RWPE1 (cell line): ENCODE data around the gene VEZT.

Experiments used
- CTCF ChIA-PET: fragments of 350-600 bp; sonication (Branson Sonifier 250); formaldehyde crosslinking; extraction: SDS; loops from one replicate; lab custom pipeline; 2021; lab: Yijun Ruan, JAX
- POLR2A ChIA-PET: fragments of 400-600 bp; formaldehyde crosslinking; extraction: SDS; loops from one replicate; lab custom pipeline; 2020; ENCODE audit warnings: antibody characterized with exemption; ENCODE audit not compliant: low non-redundant PET; lab: Yijun Ruan, JAX
- DNase-seq: peaks from one replicate; pipeline ENCODE4 v3.0.0; 2012; ENCODE audit warnings: low spot score
- H3K27ac ChIP-seq: fragments of 450-650 bp; 2 replicates; pipeline ENCODE4 v1.5.1; 2017
- CTCF ChIP-seq: fragments of 450-650 bp; conservative IDR thresholded peaks from 2 replicates; pipeline ENCODE4 v1.5.1; 2017; ENCODE audit warnings: low read depth, mild to moderate bottlenecking

Gene VEZT

DNA sequence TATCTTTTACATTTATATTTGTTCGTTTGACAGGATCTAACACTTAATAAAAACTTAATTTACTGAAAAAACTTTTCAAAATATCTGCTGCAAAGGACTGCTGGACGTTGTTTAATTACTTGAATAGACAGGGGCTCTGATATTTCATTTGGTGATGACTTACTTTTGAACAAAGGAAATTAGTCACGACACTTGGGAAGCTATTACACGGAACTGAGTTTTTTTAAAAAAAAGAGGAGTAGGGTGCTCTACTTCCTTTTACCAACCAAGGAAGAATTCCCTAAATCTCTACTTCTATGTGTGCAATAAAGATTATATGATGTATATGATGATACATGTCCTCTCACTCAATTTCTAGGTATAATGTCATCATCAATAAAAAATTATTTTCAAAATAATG, 5.0 kb upstream of the VEZT start:
- no peak overlapping the region for H3K27ac ChIP-seq
- TF ChIP-seq CTCF = no peak
- ChIA-PET CTCF (no interaction called here), POLR2A (no interaction called here)
- peak; percentile 30 for DNase-seq

DNA sequence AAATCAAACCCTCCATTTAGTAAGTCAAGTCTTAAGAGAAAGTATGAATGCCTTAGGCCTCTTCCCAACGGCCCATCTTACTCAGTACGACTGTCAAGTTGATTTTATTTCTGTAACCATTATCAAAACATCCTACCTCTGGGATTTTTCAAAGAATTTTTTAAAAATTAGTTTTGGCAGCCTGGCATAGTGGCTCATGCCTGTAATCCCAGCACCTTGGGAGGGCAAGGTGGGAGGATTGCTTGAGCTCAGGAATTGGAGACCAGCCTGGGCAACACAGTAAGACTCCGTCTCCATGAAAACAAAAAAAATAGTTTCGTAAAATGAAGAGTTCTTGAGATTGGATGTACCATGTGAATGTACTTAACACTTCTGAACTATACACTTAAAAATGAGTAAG, 4.5 kb upstream of the VEZT start:
- CTCF ChIA-PET = no interaction called here
- H3K27ac ChIP-seq = no peak overlapping the region
- no peak for DNase-seq
- TF ChIP-seq CTCF = no peak
- POLR2A ChIA-PET = no interaction called here

DNA sequence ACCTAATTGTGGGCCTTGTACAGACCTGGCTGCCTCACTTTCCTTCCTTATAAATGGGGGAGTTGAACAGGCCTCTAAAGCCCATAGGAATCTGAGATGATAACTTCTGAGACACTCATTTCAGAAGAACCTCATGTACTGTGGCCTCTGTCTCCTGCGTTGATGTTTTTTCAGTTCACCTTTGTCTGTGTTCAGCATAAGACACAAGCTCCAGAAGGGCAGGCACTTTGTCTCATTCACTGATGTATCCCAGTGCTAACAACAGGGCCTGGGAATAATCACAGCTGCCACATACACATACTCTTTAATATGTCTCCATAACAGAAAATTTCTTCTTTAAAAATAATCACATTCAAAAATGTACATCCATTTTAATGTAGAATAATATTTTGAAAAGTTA, 3.7 kb upstream of the VEZT start:
- no peak overlapping the region for H3K27ac ChIP-seq
- CTCF ChIA-PET = no interaction called here
- TF ChIP-seq CTCF = no peak
- POLR2A ChIA-PET = no interaction called here
- DNase-seq = no peak

GRCh38 chr12:95214466-95214865, 3.1 kb upstream of the VEZT start:
- no peak for TF ChIP-seq CTCF
- peak overlapping the region; percentile 83 for H3K27ac ChIP-seq
- POLR2A ChIA-PET = no interaction called here
- DNase-seq = peak; percentile 17
- CTCF ChIA-PET = interaction anchor here (0.5 kb wide), 1 partner anchor 85 kb away, joined by 3 read pairs; no protein-coding TSS in a partner anchor

DNA sequence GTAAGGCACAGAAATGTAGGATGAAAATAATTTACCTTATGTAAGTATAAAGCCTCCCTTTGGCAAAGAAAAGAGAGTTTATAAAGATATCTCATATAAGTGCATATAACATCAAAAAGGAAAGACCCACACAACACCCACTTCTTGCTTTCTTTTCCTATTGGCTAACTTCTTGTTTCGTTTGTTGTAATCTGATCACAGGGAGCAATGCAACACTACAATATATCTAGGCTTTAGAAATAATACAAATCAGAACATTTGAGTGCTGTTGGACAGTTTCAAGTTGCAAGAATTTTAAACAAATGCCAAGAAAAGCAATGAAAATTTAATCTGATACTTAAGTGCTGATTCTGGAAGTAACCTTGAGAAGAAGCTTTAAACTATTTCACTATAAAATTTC, 1.7 kb upstream of the VEZT start:
- ChIA-PET CTCF (interaction anchor here (0.7 to 1.1 kb wide), 2 partner anchors 68 to 99 kb away, joined by 3 read pairs; no protein-coding TSS in a partner anchor), POLR2A (interaction anchor here (0.7 kb wide), 1 partner anchor 10 kb away, joined by 12 read pairs; no protein-coding TSS in a partner anchor)
- H3K27ac ChIP-seq = no peak overlapping the region
- peak; percentile 64 for DNase-seq
- TF ChIP-seq CTCF = no peak

- H3K27ac ChIP-seq = peak overlapping the region; percentile 97
- DNase-seq = peak; percentile 26
- CTCF ChIA-PET = interaction anchor here (0.5 to 1.6 kb wide), 11 partner anchors 9 to 144 kb away, joined by 3 to 16 read pairs (median 4); no protein-coding TSS in a partner anchor
- TF ChIP-seq CTCF = no peak
- POLR2A ChIA-PET = interaction anchor here (0.5 to 1.0 kb wide), 4 partner anchors 11 to 571 kb away, joined by 3 to 12 read pairs (median 6); no protein-coding TSS in a partner anchor
These were observed 763 bp upstream of the VEZT start for GRCh38 chr12:95216711-95217376.
